Activated CD8-positive, alpha-beta memory T cell treated with anti-CD3 and anti-CD28 coated beads, Interleukin-2, amount 10 ng/mL, durations not matched to agents 7 days and 5 days (primary cell): ENCODE data around the gene SLC25A24. TPM values are rescaled to one million over a fixed set of nuclear protein-coding genes. Genes with fewer than 3 reads are reported as not detected.

Experiments
- ATAC-seq: fragments of 150-1000 bp; cut with Tn5 transposase; one replicate; pipeline ENCODE4 v1.10.0; 2021; ENCODE audit warnings: moderate library complexity
- CTCF ChIA-PET: fragments of 350-600 bp; sonication (Branson Sonifier 250); formaldehyde crosslinking; loops from one replicate; lab custom pipeline; 2021; ENCODE audit warnings: antibody characterized with exemption; lab: Charles Lee
- DNase-seq: peaks from one replicate; pipeline ENCODE4 v3.0.0-alpha.2; 2020
- H3K27ac Mint-ChIP-seq: one replicate; pipeline ENCODE4 v1.8.0; 2021; ENCODE audit warnings: mild to moderate bottlenecking, mixed read lengths
- H3K27me3 Mint-ChIP-seq: one replicate; pipeline ENCODE4 v1.8.0; 2021; ENCODE audit warnings: mixed read lengths
- H3K36me3 Mint-ChIP-seq: one replicate; pipeline ENCODE4 v1.8.0; 2021; ENCODE audit warnings: mild to moderate bottlenecking, mixed read lengths
- H3K4me1 Mint-ChIP-seq: one replicate; pipeline ENCODE4 v1.8.0; 2021; ENCODE audit warnings: mixed read lengths
- H3K4me3 Mint-ChIP-seq: one replicate; pipeline ENCODE4 v1.8.0; 2021; ENCODE audit warnings: mild to moderate bottlenecking, moderate library complexity, mixed read lengths
- H3K9me3 Mint-ChIP-seq: one replicate; pipeline ENCODE4 v1.8.0; 2022; ENCODE audit warnings: low read depth, mixed read lengths
- total RNA-seq, 2 experiments: library from RNA; stranded (reverse); gene quantifications; one replicate each; pipeline ENCODE4 v1.2.3, GENCODE V29; 2021

Gene SLC25A24
- total RNA-seq, 2 experiments from 2014 or later, result 24.8 to 25.7 TPM

- CTCF ChIA-PET, result no interaction called here
- peaks cover 6% of the 10 kb centered on the region for H3K27me3 Mint-ChIP-seq
- no peak for ATAC-seq
Measured at GRCh38 chr1:108097018-108097417, 103.1 kb downstream of the SLC25A24 start.

GRCh38 chr1:108096089-108096488 lies 104.1 kb downstream of the SLC25A24 start:
- no peaks in the 10 kb centered on the region for H3K4me1 Mint-ChIP-seq
- no peak overlapping the region for H3K27ac Mint-ChIP-seq
- no peaks in the 10 kb centered on the region for H3K9me3 Mint-ChIP-seq
- no peaks in the 10 kb centered on the region for H3K36me3 Mint-ChIP-seq
- CTCF ChIA-PET, result no interaction called here
- DNase-seq (no peak), ATAC-seq (no peak)
- peaks cover 7% of the 10 kb centered on the region for H3K27me3 Mint-ChIP-seq
- H3K4me3 Mint-ChIP-seq, result no peak overlapping the region

More at GRCh38 chr1:108097018-108097417, 103.1 kb downstream of the SLC25A24 start:
- Mint-ChIP-seq H3K4me3 (no peak overlapping the region), H3K27ac (no peak overlapping the region), H3K4me1 (no peaks in the 10 kb centered on the region), H3K9me3 (no peaks in the 10 kb centered on the region), H3K36me3 (no peaks in the 10 kb centered on the region)
- DNase-seq, result no peak

- Mint-ChIP-seq H3K36me3 (no peaks in the 10 kb centered on the region), H3K4me3 (no peak overlapping the region), H3K4me1 (no peaks in the 10 kb centered on the region), H3K27ac (no peak overlapping the region), H3K27me3 (peaks cover 8% of the 10 kb centered on the region), H3K9me3 (no peaks in the 10 kb centered on the region)
- DNase-seq, result no peak
- CTCF ChIA-PET, result interaction anchor here (0.7 kb wide), 1 partner anchor 457 kb away, joined by 3 read pairs; no protein-coding TSS in a partner anchor
- no peak for ATAC-seq
Measured at GRCh38 chr1:108089477-108089876, 110.7 kb downstream of the SLC25A24 start.

- Mint-ChIP-seq H3K27ac (no peak overlapping the region), H3K4me1 (peaks cover 26% of the 10 kb centered on the region), H3K36me3 (no peaks in the 10 kb centered on the region), H3K27me3 (peaks cover 3% of the 10 kb centered on the region), H3K4me3 (no peak overlapping the region), H3K9me3 (no peaks in the 10 kb centered on the region)
- CTCF ChIA-PET, result interaction anchor here (0.5 kb wide), 1 partner anchor 547 kb away, joined by 5 read pairs; no protein-coding TSS in a partner anchor
- ATAC-seq (no peak), DNase-seq (no peak)
Measured at GRCh38 chr1:108085628-108086027, 114.5 kb downstream of the SLC25A24 start.

- H3K27me3 Mint-ChIP-seq, result peaks cover 3% of the 10 kb centered on the region
- DNase-seq (no peak), ATAC-seq (no peak)
- H3K4me1 Mint-ChIP-seq, result peaks cover 32% of the 10 kb centered on the region
- no peak overlapping the region for H3K27ac Mint-ChIP-seq
- H3K4me3 Mint-ChIP-seq, result no peak overlapping the region
- H3K36me3 Mint-ChIP-seq, result no peaks in the 10 kb centered on the region
- CTCF ChIA-PET, result interaction anchor here (0.5 kb wide), 1 partner anchor 547 kb away, joined by 5 read pairs; no protein-coding TSS in a partner anchor
- no peaks in the 10 kb centered on the region for H3K9me3 Mint-ChIP-seq
Measured at GRCh38 chr1:108084866-108085477, 115.2 kb downstream of the SLC25A24 start.

Other genes with a start within 250 kb of the SLC25A24 start
- 1 to 10 TPM; 3.1 to 4.5 TPM for gene VAV3, start 235.2 kb downstream of the SLC25A24 start, total RNA-seq
- gene NBPF4, start 43.7 kb upstream of the SLC25A24 start, total RNA-seq, result under 1 TPM in 1 of 2 experiments, not detected in 1; 0.15 TPM
- gene NBPF6, start 250.0 kb upstream of the SLC25A24 start, total RNA-seq, result not detected